GM12878 (cell line): ENCODE measurements around the gene KRI1. TPM values are rescaled to one million over a fixed set of nuclear protein-coding genes. Genes with fewer than 3 reads are reported as not detected.
A peak's percentile ranks its signal among the peaks of the same experiment; 100 is the strongest.

Source experiments
- ATAC-seq: fragments of 200-7000 bp; cut with Tn5 transposase; 3 replicates; pipeline ENCODE4 v1.9.1; 2020; ENCODE audit warnings: mild to moderate bottlenecking, moderate library complexity
- BruUV-seq: library from RNA; stranded (reverse); fragments of 400-500 nt; replicated peaks from 2 replicates; lab custom pipeline; 2021; lab: Mats Ljungman, UMichigan
- CTCF ChIA-PET: fragments of 300-600 bp; sonication (Branson Sonifier 250); formaldehyde crosslinking; extraction: SDS; loops from one replicate; lab custom pipeline; 2021; ENCODE audit warnings: inconsistent platforms; lab: Yijun Ruan, JAX
- POLR2A ChIA-PET: fragments of 350-600 bp; formaldehyde crosslinking; extraction: SDS; loops from one replicate; lab custom pipeline; 2021; ENCODE audit warnings: inconsistent platforms; lab: Charles Lee
- RAD21 ChIA-PET: fragments of 300-600 bp; sonication (Branson Sonifier 250); formaldehyde crosslinking; loops from one replicate; lab custom pipeline; 2023; ENCODE audit warnings: antibody characterized with exemption; ENCODE audit not compliant: unreplicated experiment; lab: Charles Lee
- SMC1A ChIA-PET: fragments of 300-600 bp; sonication (Branson Sonifier 250); formaldehyde crosslinking; loops from one replicate; lab custom pipeline; 2023; ENCODE audit not compliant: unreplicated experiment, uncharacterized antibody; lab: Charles Lee
- DNase-seq: peaks from one replicate; pipeline ENCODE4 v3.0.0-alpha.2; 2011; ENCODE audit warnings: low read depth, low spot score
- FAIRE-seq: peaks from 3 replicates; lab custom pipeline; 2011; peaks lifted over from hg19 to GRCh38; lab: Jason Lieb, UNC
- H2AFZ ChIP-seq: 2 replicates; pipeline ENCODE4 v1.6.0; 2011; ENCODE audit warnings: low read depth, low read length, control low read depth; ENCODE audit not compliant: control insufficient read depth
- H3K27ac ChIP-seq: 2 replicates; pipeline ENCODE4 v1.5.1; 2011; ENCODE audit warnings: control low read depth; ENCODE audit not compliant: control insufficient read depth, insufficient read depth
- H3K27me3 ChIP-seq, 2 experiments: replicated peaks in 1 of 2; 2 replicates each; pipeline versions ENCODE4 v1.6.0 to v1.6.1; 2011; ENCODE audit warnings: low read length in 1 of 2; ENCODE audit not compliant: control insufficient read depth in 2 of 2, insufficient read depth in 2 of 2
- H3K36me3 ChIP-seq, 2 experiments: 2 replicates each; pipeline ENCODE4 v1.5.1; 2011; ENCODE audit warnings: low read length in 1 of 2; ENCODE audit not compliant: control insufficient read depth in 2 of 2, insufficient read depth in 2 of 2
- H3K4me1 ChIP-seq: 2 replicates; pipeline ENCODE4 v1.6.1; 2011; ENCODE audit warnings: mild to moderate bottlenecking, low read length, moderate library complexity, mixed read lengths; ENCODE audit not compliant: control insufficient read depth, insufficient read depth
- H3K4me2 ChIP-seq: 2 replicates; pipeline ENCODE4 v1.6.0; 2011; ENCODE audit warnings: control low read depth; ENCODE audit not compliant: control insufficient read depth, insufficient read depth
- H3K4me3 ChIP-seq: fragments of 200-600 bp; sonication (generic); 2 replicates; pipeline ENCODE4 v1.5.1; 2016
- H3K79me2 ChIP-seq: 2 replicates; pipeline ENCODE4 v1.6.0; 2011; ENCODE audit warnings: low read length; ENCODE audit not compliant: control insufficient read depth, insufficient read depth
- H3K9ac ChIP-seq: 2 replicates; pipeline ENCODE4 v1.8.0; 2011; ENCODE audit warnings: low read length, control low read depth, mixed read lengths; ENCODE audit not compliant: control insufficient read depth, insufficient read depth
- H3K9me3 ChIP-seq: replicated peaks from 3 replicates; pipeline ENCODE4 v1.5.1; 2011; ENCODE audit warnings: mild to moderate bottlenecking, low read length; ENCODE audit not compliant: control insufficient read depth, insufficient read depth
- H4K20me1 ChIP-seq: 2 replicates; pipeline ENCODE4 v1.6.0; 2011; ENCODE audit not compliant: control insufficient read depth, insufficient read depth
- DPF2 ChIP-seq: fragments of 450-650 bp; IDR thresholded peaks from 2 replicates; pipeline ENCODE4 v1.6.1; 2017; ENCODE audit warnings: mild to moderate bottlenecking
- HDGF ChIP-seq: fragments of 450-650 bp; IDR thresholded peaks from 2 replicates; pipeline ENCODE4 v1.6.1; 2016; ENCODE audit warnings: antibody characterized with exemption
- KAT2A ChIP-seq: conservative IDR thresholded peaks from 2 replicates; pipeline ENCODE4 v1.6.1; 2011; ENCODE audit warnings: low read depth, low read length; ENCODE audit not compliant: control insufficient read depth
- RUNX3 ChIP-seq: IDR thresholded peaks from 2 replicates; pipeline ENCODE4 v1.6.1; 2012; ENCODE audit warnings: low read length, inconsistent platforms
- TAF1 ChIP-seq: IDR thresholded peaks from 2 replicates; pipeline ENCODE4 v1.6.1; 2011; ENCODE audit warnings: mild to moderate bottlenecking, low read depth, low read length, borderline replicate concordance
- TCF3 ChIP-seq: IDR thresholded peaks from 2 replicates; pipeline ENCODE4 v1.6.1; 2012; ENCODE audit warnings: low read depth, mild to moderate bottlenecking, low read length, borderline replicate concordance; ENCODE audit not compliant: insufficient read depth
- ZNF384 ChIP-seq: IDR thresholded peaks from 2 replicates; pipeline ENCODE4 v1.6.1; 2012; ENCODE audit warnings: low read depth, mild to moderate bottlenecking, low read length, improper control_type of control experiment, borderline replicate concordance
- WGBS: methylation state at CpG from one replicate; pipeline ENCODE4 v1.1.6; 2016; ENCODE audit warnings: low lambda C conversion rate; ENCODE audit not compliant: insufficient replicate concordance, insufficient coverage; ENCODE audit errors: missing lambda C conversion rate; 5-methylcytosine and 5-hydroxymethylcytosine counted together
- in situ Hi-C: fragments of 300-500 bp; cut with MboI; formaldehyde crosslinking; loops from 9 replicates; pipeline ENCODE4 v1.14.3; 2018; ENCODE audit warnings: mixed read lengths
- intact Hi-C: fragments of 100-400 bp; cut with micrococcal nuclease; formaldehyde crosslinking; loops from one replicate; pipeline ENCODE4 v1.14.2; 2022; ENCODE audit not compliant: unreplicated experiment
- polyA plus RNA-seq, 11 experiments: library from polyadenylated mRNA; depleted of rRNA in 4 of 11; unstranded in 6 of 11; stranded (reverse) in 5 of 11; fragments of >200 nt; fragmentation: Nextera tagmentation in 4 of 11; fragmentation: Illumina TruSeq in 1 of 11; extraction: Ambion mirVana in 4 of 11; extraction: Trizol in 1 of 11; gene quantifications; 1 replicate in 1 of 11; 2 replicates in 10 of 11; pipeline versions ENCODE4 v1.2.1 to v1.2.3, GENCODE V29; 2011 to 2016; ENCODE audit warnings: inconsistent platforms in 2 of 11, missing spikeins in 2 of 11, low read depth in 1 of 11
- total RNA-seq, 4 experiments: library from RNA; depleted of rRNA in 3 of 4; stranded (reverse); fragments of >200 nt in 3 of 4; fragmentation: Illumina TruSeq in 1 of 4; extraction: Trizol in 1 of 4; gene quantifications; 2 replicates each; pipeline versions ENCODE4 v1.2.1 to v1.2.3, GENCODE V29; 2013 to 2021
- TF ChIP-seq, protein P1 (sequence below): fragments of 450-650 bp; formaldehyde crosslinking; IDR thresholded peaks from 2 replicates; pipeline ENCODE4 v1.4.0; 2020; ENCODE audit warnings: mild to moderate bottlenecking, moderate library complexity

KRI1 gene
- total and polyA plus RNA-seq, 10 of the 15 experiments (the other 5 are each of a cell fraction or from before 2014, with no cell fraction given) = 0.98 to 42.5 (median 24.7) TPM

DNA sequence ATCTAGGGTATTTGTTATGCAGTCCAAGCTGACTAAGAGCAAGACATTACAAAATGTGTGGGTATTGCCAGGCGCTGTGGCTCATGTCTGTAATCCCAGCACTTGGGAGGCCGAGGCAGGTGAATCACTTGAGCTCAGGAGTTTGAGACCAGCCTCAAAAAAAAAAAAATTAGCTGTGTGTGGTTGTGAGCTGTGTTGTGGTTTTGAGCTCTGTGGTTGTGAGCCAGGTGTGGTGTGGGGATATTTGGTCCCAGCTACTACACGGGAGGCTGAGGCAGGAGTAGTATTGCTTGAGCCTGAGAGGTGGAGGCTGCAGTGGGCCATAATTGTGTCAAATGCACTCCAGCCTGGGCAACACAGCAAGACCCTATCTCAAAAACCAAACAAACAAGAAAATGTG, 57.1 kb downstream of the KRI1 start:
- peaks cover 9% of the 10 kb centered on the region for H3K4me1 ChIP-seq
- H3K9ac ChIP-seq = no peak overlapping the region
- ChIA-PET CTCF (interaction anchor here (0.6 to 3.8 kb wide), 15 partner anchors 15 to 503 kb away, joined by 3 to 20 read pairs (median 5); partner anchors contain the start of genes KRI1 and QTRT1), SMC1A (interaction anchor here (1.2 to 1.9 kb wide), 3 partner anchors 25 to 355 kb away, joined by 3 to 5 read pairs (median 4); no protein-coding TSS in a partner anchor), POLR2A (interaction anchor here (0.5 kb wide), 1 partner anchor 33 kb away, joined by 3 read pairs; no protein-coding TSS in a partner anchor), RAD21 (interaction anchor here (0.6 to 1.5 kb wide), 4 partner anchors 24 to 191 kb away, joined by 3 to 5 read pairs (median 3); no protein-coding TSS in a partner anchor)
- no peaks in the 10 kb centered on the region for H4K20me1 ChIP-seq
- TF ChIP-seq TCF3 (no peak), RUNX3 (peak; percentile 61), TAF1 (no peak), HDGF (no peak), DPF2 (no peak), ZNF384 (0 out of 2 replicates have a peak, but pooled peaks have one; percentile 33)
- intact Hi-C loops (loop anchor here (10.0 kb wide), 1 partner anchor 104 kb away; the partner anchor contains the start of gene CDC37), in situ Hi-C loops (no loop called here)
- no peak overlapping the region for H3K27ac ChIP-seq
- H2AFZ ChIP-seq = no peak overlapping the region
- 3% methylated on average over 3 of the region's 3 CpGs for WGBS
- no peak overlapping the region for H3K4me2 ChIP-seq
- FAIRE-seq (no peak), DNase-seq (no peak), ATAC-seq (no peak)
- no TSS peak for BruUV-seq
- no peaks in the 10 kb centered on the region for H3K79me2 ChIP-seq
- H3K36me3 ChIP-seq = no peaks in the 10 kb centered on the region
- H3K4me3 ChIP-seq = no peak overlapping the region
- no peaks in the 10 kb centered on the region for H3K9me3 ChIP-seq
- peaks cover 0 to 5% of the 10 kb centered on the region in 2 experiments; a peak in 3 of 4 replicates for H3K27me3 ChIP-seq

DNA sequence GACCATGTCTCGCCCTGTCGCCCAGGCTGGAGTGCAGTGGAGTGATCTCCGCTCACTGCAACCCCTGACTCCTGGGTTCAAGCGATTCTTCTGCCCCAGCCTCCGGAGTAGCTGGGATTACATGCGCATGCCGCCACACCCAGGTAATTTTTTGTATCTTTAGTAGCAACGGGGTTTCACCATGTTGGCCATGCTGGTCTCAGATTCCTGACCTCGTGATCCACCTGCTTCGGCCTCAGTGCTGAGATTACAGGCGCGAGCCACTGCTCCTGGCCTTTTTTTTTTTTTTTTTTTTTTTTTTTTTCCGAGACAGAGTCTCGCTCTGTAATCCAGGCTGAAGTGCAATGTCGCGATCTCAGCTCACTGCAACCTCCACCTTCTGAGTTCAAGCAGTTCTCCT, 57.8 kb downstream of the KRI1 start:
- BruUV-seq = no TSS peak
- no peaks in the 10 kb centered on the region for H3K9me3 ChIP-seq
- CTCF ChIA-PET = interaction anchor here (0.6 to 3.8 kb wide), 13 partner anchors 12 to 503 kb away, joined by 3 to 20 read pairs (median 6); partner anchors contain the start of gene QTRT1
- H3K4me2 ChIP-seq = no peak overlapping the region
- H3K27me3 ChIP-seq = peaks cover 0 to 1% of the 10 kb centered on the region in 2 experiments; a peak in 3 of 4 replicates
- WGBS = 94% methylated on average over 12 of the region's 16 CpGs
- H3K79me2 ChIP-seq = no peaks in the 10 kb centered on the region
- peaks cover 13% of the 10 kb centered on the region for H3K4me1 ChIP-seq
- SMC1A ChIA-PET = interaction anchor here (1.1 to 1.2 kb wide), 3 partner anchors 28 to 356 kb away, joined by 3 read pairs; no protein-coding TSS in a partner anchor
- no peak overlapping the region for H3K9ac ChIP-seq
- H3K36me3 ChIP-seq = no peaks in the 10 kb centered on the region
- no peak overlapping the region for H3K27ac ChIP-seq
- no peak overlapping the region for H3K4me3 ChIP-seq
- POLR2A ChIA-PET = interaction anchor here (0.5 to 0.7 kb wide), 3 partner anchors 189 to 1001 kb away, joined by 5 to 8 read pairs (median 8); no protein-coding TSS in a partner anchor
- H4K20me1 ChIP-seq = no peaks in the 10 kb centered on the region
- TF ChIP-seq RUNX3 (no peak), KAT2A (no peak)
- TF ChIP-seq, protein P1, sequence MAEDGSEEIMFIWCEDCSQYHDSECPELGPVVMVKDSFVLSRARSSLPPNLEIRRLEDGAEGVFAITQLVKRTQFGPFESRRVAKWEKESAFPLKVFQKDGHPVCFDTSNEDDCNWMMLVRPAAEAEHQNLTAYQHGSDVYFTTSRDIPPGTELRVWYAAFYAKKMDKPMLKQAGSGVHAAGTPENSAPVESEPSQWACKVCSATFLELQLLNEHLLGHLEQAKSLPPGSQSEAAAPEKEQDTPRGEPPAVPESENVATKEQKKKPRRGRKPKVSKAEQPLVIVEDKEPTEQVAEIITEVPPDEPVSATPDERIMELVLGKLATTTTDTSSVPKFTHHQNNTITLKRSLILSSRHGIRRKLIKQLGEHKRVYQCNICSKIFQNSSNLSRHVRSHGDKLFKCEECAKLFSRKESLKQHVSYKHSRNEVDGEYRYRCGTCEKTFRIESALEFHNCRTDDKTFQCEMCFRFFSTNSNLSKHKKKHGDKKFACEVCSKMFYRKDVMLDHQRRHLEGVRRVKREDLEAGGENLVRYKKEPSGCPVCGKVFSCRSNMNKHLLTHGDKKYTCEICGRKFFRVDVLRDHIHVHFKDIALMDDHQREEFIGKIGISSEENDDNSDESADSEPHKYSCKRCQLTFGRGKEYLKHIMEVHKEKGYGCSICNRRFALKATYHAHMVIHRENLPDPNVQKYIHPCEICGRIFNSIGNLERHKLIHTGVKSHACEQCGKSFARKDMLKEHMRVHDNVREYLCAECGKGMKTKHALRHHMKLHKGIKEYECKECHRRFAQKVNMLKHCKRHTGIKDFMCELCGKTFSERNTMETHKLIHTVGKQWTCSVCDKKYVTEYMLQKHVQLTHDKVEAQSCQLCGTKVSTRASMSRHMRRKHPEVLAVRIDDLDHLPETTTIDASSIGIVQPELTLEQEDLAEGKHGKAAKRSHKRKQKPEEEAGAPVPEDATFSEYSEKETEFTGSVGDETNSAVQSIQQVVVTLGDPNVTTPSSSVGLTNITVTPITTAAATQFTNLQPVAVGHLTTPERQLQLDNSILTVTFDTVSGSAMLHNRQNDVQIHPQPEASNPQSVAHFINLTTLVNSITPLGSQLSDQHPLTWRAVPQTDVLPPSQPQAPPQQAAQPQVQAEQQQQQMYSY (CRISPR knock-in tag) = no peak
- intact Hi-C loops (loop anchor here (10.0 kb wide), 1 partner anchor 103 kb away; the partner anchor contains the start of gene CDC37), in situ Hi-C loops (no loop called here)
- H2AFZ ChIP-seq = no peak overlapping the region
- RAD21 ChIA-PET = interaction anchor here (0.8 to 1.5 kb wide), 3 partner anchors 24 to 191 kb away, joined by 3 to 5 read pairs (median 3); no protein-coding TSS in a partner anchor
- FAIRE-seq (no peak), DNase-seq (no peak), ATAC-seq (no peak)
